OCI-LY3 (cell line): ENCODE measurements around the gene COQ9.

Source experiments
- H2AFZ ChIP-seq: fragments of 200-600, 300-600 bp; shearing (Covaris generic); 2 replicates; pipeline ENCODE4 v1.6.0; 2014; ENCODE audit warnings: antibody characterized with exemption, low read depth, low read length
- H3K27ac ChIP-seq: fragments of 200-600, 300-600 bp; sonication (generic); 2 replicates; pipeline ENCODE4 v1.5.1; 2014; ENCODE audit warnings: mild to moderate bottlenecking, low read length, moderate library complexity, mixed read lengths
- H3K27me3 ChIP-seq: fragments of 200-600, 300-600 bp; sonication (generic); 2 replicates; pipeline ENCODE4 v1.6.1; 2014; ENCODE audit warnings: low read depth, low read length, mixed read lengths
- H3K36me3 ChIP-seq: fragments of 200-600, 300-600 bp; sonication (generic); replicated peaks from 2 replicates; pipeline ENCODE3; 2014; ENCODE audit warnings: low read depth, low read length, mixed read lengths
- H3K4me1 ChIP-seq: fragments of 300-600, 200-600 bp; sonication (generic); 2 replicates; pipeline ENCODE4 v1.6.1; 2014; ENCODE audit warnings: low read length, mixed read lengths
- H3K4me2 ChIP-seq: fragments of 200-600, 300-600 bp; sonication (generic); 2 replicates; pipeline ENCODE4 v1.6.1; 2014; ENCODE audit warnings: low read length, mixed read lengths
- H3K4me3 ChIP-seq: fragments of 300-600, 200-600 bp; sonication (generic); 2 replicates; pipeline ENCODE4 v1.5.1; 2014; ENCODE audit warnings: antibody characterized with exemption, mild to moderate bottlenecking, low read length, moderate library complexity
- H3K79me2 ChIP-seq: fragments of 300-600, 200-600 bp; shearing (Covaris generic); 2 replicates; pipeline ENCODE4 v1.6.1; 2014; ENCODE audit warnings: mild to moderate bottlenecking, low read length, mixed read lengths
- H3K9ac ChIP-seq: fragments of 300-600, 200-600 bp; shearing (Covaris generic); 2 replicates; pipeline ENCODE4 v1.6.0; 2014; ENCODE audit warnings: mild to moderate bottlenecking, low read length, moderate library complexity
- H3K9me3 ChIP-seq: fragments of 200-600, 300-600 bp; shearing (Covaris generic); 2 replicates; pipeline ENCODE4 v1.6.1; 2014; ENCODE audit warnings: low read length, mixed read lengths; ENCODE audit not compliant: insufficient read depth
- H4K20me1 ChIP-seq: fragments of 200-600, 300-600 bp; sonication (generic); 2 replicates; pipeline ENCODE4 v1.6.1; 2016; ENCODE audit warnings: low read length, mixed read lengths; ENCODE audit not compliant: insufficient read depth
- EZH2phosphoT487 ChIP-seq: fragments of 200-600 bp; shearing (Covaris generic); IDR thresholded peaks from 2 replicates; pipeline ENCODE4 v1.6.1; 2018; ENCODE audit warnings: antibody characterized with exemption, mixed run types, low read depth
- TF ChIP-seq, protein P1 (sequence below): fragments of 200-600, 300-600 bp; sonication (generic); IDR thresholded peaks from 2 replicates; pipeline ENCODE4 v1.5.1; 2014; ENCODE audit warnings: antibody characterized with exemption, low read length, low read depth

Gene COQ9

GRCh38 chr16:57483725-57484514 lies 36.6 kb downstream of the COQ9 start:
- Histone ChIP-seq H3K27me3 (peaks cover 43% of the 10 kb centered on the region), H3K9ac (no peak overlapping the region), H3K9me3 (no peaks in the 10 kb centered on the region), H3K4me1 (peaks cover 23% of the 10 kb centered on the region), H2AFZ (no peak overlapping the region), H3K27ac (no peak overlapping the region), H4K20me1 (0 out of 2 replicates have a peak, but pooled peaks cover 3% of the 10 kb centered on the region), H3K36me3 (no peaks in the 10 kb centered on the region), H3K79me2 (no peaks in the 10 kb centered on the region), H3K4me2 (no peak overlapping the region), H3K4me3 (no peak overlapping the region)
- no peak for TF ChIP-seq EZH2phosphoT487
- TF ChIP-seq, protein P1, sequence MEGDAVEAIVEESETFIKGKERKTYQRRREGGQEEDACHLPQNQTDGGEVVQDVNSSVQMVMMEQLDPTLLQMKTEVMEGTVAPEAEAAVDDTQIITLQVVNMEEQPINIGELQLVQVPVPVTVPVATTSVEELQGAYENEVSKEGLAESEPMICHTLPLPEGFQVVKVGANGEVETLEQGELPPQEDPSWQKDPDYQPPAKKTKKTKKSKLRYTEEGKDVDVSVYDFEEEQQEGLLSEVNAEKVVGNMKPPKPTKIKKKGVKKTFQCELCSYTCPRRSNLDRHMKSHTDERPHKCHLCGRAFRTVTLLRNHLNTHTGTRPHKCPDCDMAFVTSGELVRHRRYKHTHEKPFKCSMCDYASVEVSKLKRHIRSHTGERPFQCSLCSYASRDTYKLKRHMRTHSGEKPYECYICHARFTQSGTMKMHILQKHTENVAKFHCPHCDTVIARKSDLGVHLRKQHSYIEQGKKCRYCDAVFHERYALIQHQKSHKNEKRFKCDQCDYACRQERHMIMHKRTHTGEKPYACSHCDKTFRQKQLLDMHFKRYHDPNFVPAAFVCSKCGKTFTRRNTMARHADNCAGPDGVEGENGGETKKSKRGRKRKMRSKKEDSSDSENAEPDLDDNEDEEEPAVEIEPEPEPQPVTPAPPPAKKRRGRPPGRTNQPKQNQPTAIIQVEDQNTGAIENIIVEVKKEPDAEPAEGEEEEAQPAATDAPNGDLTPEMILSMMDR = no peak

DNA sequence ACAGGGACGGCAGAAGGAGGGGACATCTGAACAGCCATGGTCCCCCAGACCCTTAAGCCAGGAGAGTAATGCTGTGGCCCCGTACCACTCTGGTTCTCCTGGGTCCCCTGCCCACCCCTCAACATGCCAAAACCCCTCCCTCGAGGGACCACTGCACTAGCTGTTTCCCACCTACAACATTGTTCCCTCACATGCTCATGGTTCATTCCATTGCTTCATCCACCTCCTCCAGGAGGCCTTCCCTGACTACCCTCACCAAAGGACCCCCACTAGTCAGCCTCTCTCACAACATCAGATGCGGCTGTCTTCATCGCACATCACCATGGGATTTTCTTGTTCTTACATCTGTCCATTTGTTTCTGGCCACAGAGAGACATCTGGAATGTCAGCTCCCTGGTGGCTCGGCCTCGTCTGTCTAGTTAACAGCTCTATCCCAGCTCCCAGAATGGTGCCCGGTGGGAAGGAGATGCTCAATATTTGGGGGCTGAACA lies 37.3 kb downstream of the COQ9 start:
- TF ChIP-seq, protein P1 = no peak
- no peak for TF ChIP-seq EZH2phosphoT487
- peaks cover 17% of the 10 kb centered on the region for H3K4me1 ChIP-seq
- H3K79me2 ChIP-seq = no peaks in the 10 kb centered on the region
- no peak overlapping the region for H3K9ac ChIP-seq
- H3K27ac ChIP-seq = no peak overlapping the region
- H3K9me3 ChIP-seq = no peaks in the 10 kb centered on the region
- H4K20me1 ChIP-seq = 0 out of 2 replicates have a peak, but pooled peaks cover 3% of the 10 kb centered on the region
- no peak overlapping the region for H3K4me2 ChIP-seq
- no peak overlapping the region for H2AFZ ChIP-seq
- H3K36me3 ChIP-seq = no peaks in the 10 kb centered on the region
- peaks cover 40% of the 10 kb centered on the region for H3K27me3 ChIP-seq
- H3K4me3 ChIP-seq = no peak overlapping the region

- Histone ChIP-seq H3K36me3 (no peaks in the 10 kb centered on the region), H3K9ac (0 out of 2 replicates have a peak overlapping the region, but pooled peaks have one; percentile 29), H3K4me2 (peak overlapping the region; percentile 92), H3K27ac (no peak overlapping the region), H3K79me2 (no peaks in the 10 kb centered on the region), H3K9me3 (no peaks in the 10 kb centered on the region), H4K20me1 (0 out of 2 replicates have a peak, but pooled peaks cover 3% of the 10 kb centered on the region), H3K4me1 (peaks cover 17% of the 10 kb centered on the region), H3K4me3 (peak overlapping the region; percentile 78), H3K27me3 (peaks cover 43% of the 10 kb centered on the region), H2AFZ (no peak overlapping the region)
- TF ChIP-seq, protein P1 = no peak
- no peak for TF ChIP-seq EZH2phosphoT487
These were observed 38.0 kb downstream of the COQ9 start for GRCh38 chr16:57485091-57485915.
